Neural progenitor cell (in vitro differentiated cells): ENCODE results near the gene TNFRSF8. TPM values are rescaled to one million over a fixed set of nuclear protein-coding genes. Genes with fewer than 3 reads are reported as not detected.

Source experiments
- DNase-seq: peaks from one replicate; pipeline ENCODE4 v3.0.0-alpha.2; 2016; ENCODE audit warnings: low spot score
- H2AFZ ChIP-seq: fragments of 200-600 bp; sonication (generic); replicated peaks from 2 replicates; pipeline ENCODE4 v1.6.1; 2016; ENCODE audit warnings: antibody characterized with exemption
- H3F3A ChIP-seq: fragments of 200-600 bp; sonication (generic); 2 replicates; pipeline ENCODE4 v1.6.1; 2016; ENCODE audit warnings: antibody characterized with exemption, low read depth
- H3K27ac ChIP-seq: fragments of 200-600 bp; sonication (generic); 2 replicates; pipeline ENCODE4 v1.5.1; 2016; ENCODE audit warnings: mild to moderate bottlenecking
- H3K27me3 ChIP-seq: fragments of 200-600 bp; sonication (generic); 2 replicates; pipeline ENCODE4 v1.6.1; 2016; ENCODE audit warnings: mild to moderate bottlenecking, moderate library complexity
- H3K36me3 ChIP-seq: fragments of 200-600 bp; sonication (generic); 2 replicates; pipeline ENCODE4 v1.5.1; 2016
- H3K4me1 ChIP-seq: fragments of 200-600 bp; sonication (generic); 2 replicates; pipeline ENCODE4 v1.6.1; 2016; ENCODE audit warnings: mixed run types
- H3K4me2 ChIP-seq: fragments of 200-600 bp; sonication (generic); 2 replicates; pipeline ENCODE4 v1.6.1; 2016
- H3K4me3 ChIP-seq: fragments of 200-600 bp; sonication (generic); 2 replicates; pipeline ENCODE4 v1.5.1; 2016
- H3K79me2 ChIP-seq: fragments of 200-600 bp; sonication (generic); 2 replicates; pipeline ENCODE4 v1.6.1; 2016; ENCODE audit warnings: low read depth
- H3K9ac ChIP-seq: fragments of 200-600 bp; sonication (generic); 2 replicates; pipeline ENCODE4 v1.6.1; 2016
- H3K9me3 ChIP-seq: fragments of 200-600 bp; sonication (generic); 2 replicates; pipeline ENCODE4 v1.5.1; 2016; ENCODE audit warnings: low read depth
- H4K20me1 ChIP-seq: fragments of 200-600 bp; sonication (generic); 2 replicates; pipeline ENCODE4 v1.6.1; 2016; ENCODE audit warnings: low read depth
- H3K27ac Mint-ChIP-seq: 3 replicates; pipeline ENCODE4 v1.8.0; 2021; ENCODE audit warnings: mixed read lengths
- H3K27me3 Mint-ChIP-seq: 2 replicates; pipeline ENCODE4 v1.8.0; 2022; ENCODE audit warnings: low read depth, mild to moderate bottlenecking, inconsistent platforms, moderate library complexity, mixed read lengths; ENCODE audit not compliant: insufficient read depth
- H3K36me3 Mint-ChIP-seq: 3 replicates; pipeline ENCODE4 v1.8.0; 2021; ENCODE audit warnings: mixed read lengths
- H3K4me1 Mint-ChIP-seq: 3 replicates; pipeline ENCODE4 v1.8.0; 2021; ENCODE audit warnings: mixed read lengths
- H3K4me3 Mint-ChIP-seq: 3 replicates; pipeline ENCODE4 v1.8.0; 2021; ENCODE audit warnings: mild to moderate bottlenecking, moderate library complexity, mixed read lengths
- H3K9me3 Mint-ChIP-seq: 3 replicates; pipeline ENCODE4 v1.8.0; 2020; ENCODE audit warnings: mixed read lengths
- EZH2 ChIP-seq: fragments of 200-600 bp; sonication (generic); IDR thresholded peaks from 2 replicates; pipeline ENCODE4 v1.6.1; 2017; ENCODE audit warnings: antibody characterized with exemption, mild to moderate bottlenecking, moderate library complexity
- EZH2phosphoT487 ChIP-seq: fragments of 200-600 bp; sonication (generic); IDR thresholded peaks from 2 replicates; pipeline ENCODE4 v1.6.1; 2017; ENCODE audit warnings: antibody characterized with exemption
- total RNA-seq: library from RNA; depleted of rRNA; stranded (reverse); fragments of >200 nt; gene quantifications from 2 replicates; pipeline ENCODE4 v1.2.3, GENCODE V29; 2015; ENCODE audit warnings: low replicate concordance
- TF ChIP-seq, protein P1 (sequence below): fragments of 200-600 bp; sonication (generic); IDR thresholded peaks from 2 replicates; pipeline ENCODE4 v1.5.1; 2017; ENCODE audit warnings: antibody characterized with exemption, mild to moderate bottlenecking

Gene TNFRSF8
- total RNA-seq, 1 donor from 2014 or later = not detected

- Histone ChIP-seq H3K4me1 (no peaks in the 10 kb centered on the region), H3K4me2 (no peak overlapping the region), H3K9me3 (no peaks in the 10 kb centered on the region), H4K20me1 (no peaks in the 10 kb centered on the region), H3F3A (no peaks in the 10 kb centered on the region), H3K27ac (no peak overlapping the region), H3K79me2 (no peaks in the 10 kb centered on the region), H3K36me3 (no peaks in the 10 kb centered on the region), H2AFZ (peak overlapping the region; percentile 19), H3K27me3 (no peaks in the 10 kb centered on the region), H3K9ac (no peak overlapping the region), H3K4me3 (no peak overlapping the region)
- H3K4me1 Mint-ChIP-seq = peaks cover 10% of the 10 kb centered on the region
- TF ChIP-seq, protein P1, sequence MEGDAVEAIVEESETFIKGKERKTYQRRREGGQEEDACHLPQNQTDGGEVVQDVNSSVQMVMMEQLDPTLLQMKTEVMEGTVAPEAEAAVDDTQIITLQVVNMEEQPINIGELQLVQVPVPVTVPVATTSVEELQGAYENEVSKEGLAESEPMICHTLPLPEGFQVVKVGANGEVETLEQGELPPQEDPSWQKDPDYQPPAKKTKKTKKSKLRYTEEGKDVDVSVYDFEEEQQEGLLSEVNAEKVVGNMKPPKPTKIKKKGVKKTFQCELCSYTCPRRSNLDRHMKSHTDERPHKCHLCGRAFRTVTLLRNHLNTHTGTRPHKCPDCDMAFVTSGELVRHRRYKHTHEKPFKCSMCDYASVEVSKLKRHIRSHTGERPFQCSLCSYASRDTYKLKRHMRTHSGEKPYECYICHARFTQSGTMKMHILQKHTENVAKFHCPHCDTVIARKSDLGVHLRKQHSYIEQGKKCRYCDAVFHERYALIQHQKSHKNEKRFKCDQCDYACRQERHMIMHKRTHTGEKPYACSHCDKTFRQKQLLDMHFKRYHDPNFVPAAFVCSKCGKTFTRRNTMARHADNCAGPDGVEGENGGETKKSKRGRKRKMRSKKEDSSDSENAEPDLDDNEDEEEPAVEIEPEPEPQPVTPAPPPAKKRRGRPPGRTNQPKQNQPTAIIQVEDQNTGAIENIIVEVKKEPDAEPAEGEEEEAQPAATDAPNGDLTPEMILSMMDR = no peak
- TF ChIP-seq EZH2phosphoT487 = no peak
- TF ChIP-seq EZH2 = no peak
- DNase-seq = peak; percentile 29
- H3K4me3 Mint-ChIP-seq = no peak overlapping the region
- H3K9me3 Mint-ChIP-seq = no peaks in the 10 kb centered on the region
- peak overlapping the region; percentile 10 for H3K27ac Mint-ChIP-seq
- H3K27me3 Mint-ChIP-seq = peaks cover 2% of the 10 kb centered on the region
- no peaks in the 10 kb centered on the region for H3K36me3 Mint-ChIP-seq
These were observed 62.6 kb downstream of the TNFRSF8 start for GRCh38 chr1:12125422-12126355.

DNA sequence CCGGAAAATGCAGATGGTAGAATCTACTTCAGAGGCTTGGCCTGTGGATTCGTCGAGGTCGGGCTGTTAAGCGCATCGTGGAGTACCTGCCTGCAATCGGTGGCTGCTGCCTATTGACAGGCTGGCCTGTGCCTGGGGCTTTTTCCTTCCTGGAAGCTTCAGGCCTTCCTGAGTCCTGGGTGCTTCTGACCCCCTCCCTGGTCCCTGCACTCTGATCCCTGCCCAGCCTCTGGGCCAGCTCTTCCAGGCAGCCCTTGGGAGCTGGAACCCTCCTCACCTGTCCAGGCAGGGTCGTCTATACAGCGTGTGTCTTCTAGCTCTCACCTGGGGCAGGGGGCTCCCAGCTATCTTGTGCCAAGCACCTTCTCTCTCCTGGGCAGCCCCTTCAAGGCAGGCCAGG is 63.7 kb downstream of the TNFRSF8 start:
- H3K79me2 ChIP-seq = no peaks in the 10 kb centered on the region
- H3K4me3 Mint-ChIP-seq = no peak overlapping the region
- no peak overlapping the region for H3K27ac ChIP-seq
- H3K9me3 Mint-ChIP-seq = no peaks in the 10 kb centered on the region
- peaks cover 2% of the 10 kb centered on the region for H3K27me3 Mint-ChIP-seq
- H3K27ac Mint-ChIP-seq = peak overlapping the region; percentile 60
- no peak overlapping the region for H2AFZ ChIP-seq
- H4K20me1 ChIP-seq = no peaks in the 10 kb centered on the region
- DNase-seq = no peak
- H3K4me1 ChIP-seq = no peaks in the 10 kb centered on the region
- no peaks in the 10 kb centered on the region for H3F3A ChIP-seq
- TF ChIP-seq EZH2 = no peak
- TF ChIP-seq EZH2phosphoT487 = no peak
- TF ChIP-seq, protein P1 = no peak
- no peaks in the 10 kb centered on the region for H3K36me3 ChIP-seq
- no peaks in the 10 kb centered on the region for H3K27me3 ChIP-seq
- no peak overlapping the region for H3K4me3 ChIP-seq
- no peak overlapping the region for H3K4me2 ChIP-seq
- no peak overlapping the region for H3K9ac ChIP-seq
- H3K4me1 Mint-ChIP-seq = peaks cover 10% of the 10 kb centered on the region
- H3K9me3 ChIP-seq = no peaks in the 10 kb centered on the region
- no peaks in the 10 kb centered on the region for H3K36me3 Mint-ChIP-seq

GRCh38 chr1:12127206-12127810 is 64.2 kb downstream of the TNFRSF8 start:
- H3K27ac ChIP-seq = no peak overlapping the region
- Mint-ChIP-seq H3K36me3 (no peaks in the 10 kb centered on the region), H3K4me1 (peaks cover 10% of the 10 kb centered on the region), H3K9me3 (no peaks in the 10 kb centered on the region), H3K27ac (peak overlapping the region; percentile 50), H3K27me3 (peaks cover 2% of the 10 kb centered on the region), H3K4me3 (no peak overlapping the region)
- H3K9me3 ChIP-seq = no peaks in the 10 kb centered on the region
- TF ChIP-seq, protein P1 = no peak
- TF ChIP-seq EZH2phosphoT487 = no peak
- TF ChIP-seq EZH2 = no peak
- no peaks in the 10 kb centered on the region for H3F3A ChIP-seq
- no peaks in the 10 kb centered on the region for H4K20me1 ChIP-seq
- no peak overlapping the region for H2AFZ ChIP-seq
- no peaks in the 10 kb centered on the region for H3K36me3 ChIP-seq
- H3K27me3 ChIP-seq = no peaks in the 10 kb centered on the region
- H3K9ac ChIP-seq = no peak overlapping the region
- H3K4me3 ChIP-seq = no peak overlapping the region
- H3K79me2 ChIP-seq = no peaks in the 10 kb centered on the region
- H3K4me1 ChIP-seq = no peaks in the 10 kb centered on the region
- no peak overlapping the region for H3K4me2 ChIP-seq
- DNase-seq = no peak
